ENCODE measurements around the gene CAST.
A peak's percentile ranks its signal among the peaks of the same experiment; 100 is the strongest.

Gene CAST

GRCh38 chr5:96634881-96635280, 27.3 kb upstream of the CAST start:
- no peaks in the 10 kb centered on the region for H3K9me3 Mint-ChIP-seq
- H3K4me1 Mint-ChIP-seq = no peaks in the 10 kb centered on the region
- no peak for DNase-seq
- H3K27ac Mint-ChIP-seq = no peak overlapping the region
- H3K4me3 Mint-ChIP-seq = no peak overlapping the region
- ATAC-seq (replicated peaks) = no peak
- H3K36me3 Mint-ChIP-seq = no peaks in the 10 kb centered on the region
- peaks cover 6 to 8% of the 10 kb centered on the region in 2 donors for H3K27me3 Mint-ChIP-seq

- H3K9me3 Mint-ChIP-seq = no peaks in the 10 kb centered on the region
Observed at GRCh38 chr5:96636046-96636445, 26.1 kb upstream of the CAST start.

GRCh38 chr5:96636594-96636993, 25.6 kb upstream of the CAST start:
- H3K4me3 Mint-ChIP-seq = no peak overlapping the region

More at GRCh38 chr5:96636046-96636445, 26.1 kb upstream of the CAST start:
- Mint-ChIP-seq H3K27ac (no peak overlapping the region), H3K4me1 (no peaks in the 10 kb centered on the region), H3K36me3 (no peaks in the 10 kb centered on the region), H3K4me3 (no peak overlapping the region), H3K27me3 (peaks cover 6 to 8% of the 10 kb centered on the region in 2 donors)
- DNase-seq (no peak), ATAC-seq (replicated peaks) (no peak)

GRCh38 chr5:96637196-96637595, 25.0 kb upstream of the CAST start:
- no peak for ATAC-seq (replicated peaks)
- Mint-ChIP-seq H3K36me3 (no peaks in the 10 kb centered on the region), H3K4me3 (no peak overlapping the region), H3K27me3 (peaks cover 6 to 11% of the 10 kb centered on the region in 2 donors), H3K4me1 (no peaks in the 10 kb centered on the region), H3K27ac (no peak overlapping the region), H3K9me3 (no peaks in the 10 kb centered on the region)
- no peak for DNase-seq

More at GRCh38 chr5:96636594-96636993, 25.6 kb upstream of the CAST start:
- Mint-ChIP-seq H3K36me3 (no peaks in the 10 kb centered on the region), H3K27ac (no peak overlapping the region), H3K4me1 (no peaks in the 10 kb centered on the region), H3K27me3 (peaks cover 6 to 10% of the 10 kb centered on the region in 2 donors), H3K9me3 (no peaks in the 10 kb centered on the region)
- no peak for ATAC-seq (replicated peaks)
- no peak for DNase-seq

- no peaks in the 10 kb centered on the region for H3K9me3 Mint-ChIP-seq
- no peaks in the 10 kb centered on the region for H3K36me3 Mint-ChIP-seq
- no peak overlapping the region for H3K4me3 Mint-ChIP-seq
- DNase-seq = no peak
- peaks cover 5 to 11% of the 10 kb centered on the region in 2 donors for H3K27me3 Mint-ChIP-seq
- no peak overlapping the region for H3K27ac Mint-ChIP-seq
- H3K4me1 Mint-ChIP-seq = no peaks in the 10 kb centered on the region
- no peak for ATAC-seq (replicated peaks)
Observed at GRCh38 chr5:96638561-96638960, 23.6 kb upstream of the CAST start.

GRCh38 chr5:96640696-96641095, 21.5 kb upstream of the CAST start:
- no peaks in the 10 kb centered on the region for H3K4me1 Mint-ChIP-seq

GRCh38 chr5:96641368-96642280, 20.6 kb upstream of the CAST start:
- no peak for ATAC-seq (replicated peaks)

More at GRCh38 chr5:96640696-96641095, 21.5 kb upstream of the CAST start:
- ATAC-seq (replicated peaks) = no peak
- H3K4me3 Mint-ChIP-seq = no peak overlapping the region
- H3K36me3 Mint-ChIP-seq = no peaks in the 10 kb centered on the region
- H3K27me3 Mint-ChIP-seq = peaks cover 0 to 4% of the 10 kb centered on the region in 2 donors
- DNase-seq = no peak
- H3K27ac Mint-ChIP-seq = no peak overlapping the region
- no peaks in the 10 kb centered on the region for H3K9me3 Mint-ChIP-seq

GRCh38 chr5:96642281-96642640, 19.9 kb upstream of the CAST start:
- H3K36me3 Mint-ChIP-seq = no peaks in the 10 kb centered on the region
- no peaks in the 10 kb centered on the region for H3K4me1 Mint-ChIP-seq
- H3K27ac Mint-ChIP-seq = no peak overlapping the region
- DNase-seq (no peak), ATAC-seq (replicated peaks) (no peak)
- H3K4me3 Mint-ChIP-seq = no peak overlapping the region
- H3K27me3 Mint-ChIP-seq = peaks cover 0 to 4% of the 10 kb centered on the region in 2 donors
- no peaks in the 10 kb centered on the region for H3K9me3 Mint-ChIP-seq

More at GRCh38 chr5:96641368-96642280, 20.6 kb upstream of the CAST start:
- Mint-ChIP-seq H3K27me3 (peaks cover 0 to 4% of the 10 kb centered on the region in 2 donors), H3K9me3 (no peaks in the 10 kb centered on the region), H3K27ac (no peak overlapping the region), H3K4me3 (no peak overlapping the region), H3K36me3 (no peaks in the 10 kb centered on the region), H3K4me1 (no peaks in the 10 kb centered on the region)
- no peak for DNase-seq

GRCh38 chr5:96645091-96645490, 17.1 kb upstream of the CAST start:
- Mint-ChIP-seq H3K27ac (no peak overlapping the region), H3K9me3 (no peaks in the 10 kb centered on the region), H3K36me3 (no peaks in the 10 kb centered on the region), H3K4me1 (peaks cover 3 to 6% of the 10 kb centered on the region in 2 donors), H3K4me3 (no peak overlapping the region), H3K27me3 (peaks cover 0 to 4% of the 10 kb centered on the region in 2 donors)
- no peak for DNase-seq
- ATAC-seq (replicated peaks) = no peak

GRCh38 chr5:96648023-96648422, 14.2 kb upstream of the CAST start:
- no peaks in the 10 kb centered on the region for H3K9me3 Mint-ChIP-seq
- H3K4me3 Mint-ChIP-seq = no peak overlapping the region
- H3K27me3 Mint-ChIP-seq = peaks cover 0 to 14% of the 10 kb centered on the region in 2 donors
- peaks cover 3 to 6% of the 10 kb centered on the region in 2 donors for H3K4me1 Mint-ChIP-seq
- peak; percentile 80 to 88 for ATAC-seq (replicated peaks)
- no peak for DNase-seq
- no peaks in the 10 kb centered on the region for H3K36me3 Mint-ChIP-seq
- no peak overlapping the region for H3K27ac Mint-ChIP-seq

- peaks cover 0 to 14% of the 10 kb centered on the region in 2 donors for H3K27me3 Mint-ChIP-seq
- DNase-seq = no peak
- H3K4me3 Mint-ChIP-seq = no peak overlapping the region
- peaks cover 3 to 6% of the 10 kb centered on the region in 2 donors for H3K4me1 Mint-ChIP-seq
- H3K9me3 Mint-ChIP-seq = no peaks in the 10 kb centered on the region
- ATAC-seq (replicated peaks) = no peak
- H3K27ac Mint-ChIP-seq = no peak overlapping the region
- no peaks in the 10 kb centered on the region for H3K36me3 Mint-ChIP-seq
Observed at GRCh38 chr5:96648593-96648992, 13.6 kb upstream of the CAST start.

- Mint-ChIP-seq H3K27ac (no peak overlapping the region), H3K4me3 (no peak overlapping the region), H3K4me1 (peaks cover 3 to 6% of the 10 kb centered on the region in 2 donors), H3K27me3 (peaks cover 6 to 21% of the 10 kb centered on the region in 2 donors), H3K9me3 (no peaks in the 10 kb centered on the region), H3K36me3 (no peaks in the 10 kb centered on the region)
- ATAC-seq (replicated peaks) = no peak
- DNase-seq = no peak
Observed at GRCh38 chr5:96649251-96649662, 12.9 kb upstream of the CAST start.

- DNase-seq = no peak
- no peak for ATAC-seq (replicated peaks)
- H3K36me3 Mint-ChIP-seq = no peaks in the 10 kb centered on the region
Observed at GRCh38 chr5:96649681-96650540, 12.3 kb upstream of the CAST start.

GRCh38 chr5:96651047-96651446, 11.1 kb upstream of the CAST start:
- Mint-ChIP-seq H3K4me1 (peaks cover 3 to 6% of the 10 kb centered on the region in 2 donors), H3K27me3 (peaks cover 13 to 29% of the 10 kb centered on the region in 2 donors), H3K9me3 (no peaks in the 10 kb centered on the region), H3K4me3 (no peak overlapping the region), H3K36me3 (no peaks in the 10 kb centered on the region), H3K27ac (no peak overlapping the region)
- ATAC-seq (replicated peaks) (peak; percentile 49 to 60), DNase-seq (no peak)

More at GRCh38 chr5:96649681-96650540, 12.3 kb upstream of the CAST start:
- Mint-ChIP-seq H3K27me3 (peaks cover 9 to 25% of the 10 kb centered on the region in 2 donors), H3K4me1 (peaks cover 3 to 6% of the 10 kb centered on the region in 2 donors), H3K27ac (no peak overlapping the region), H3K9me3 (no peaks in the 10 kb centered on the region), H3K4me3 (no peak overlapping the region)
